HepG2 (cell line): ENCODE results near the gene MAFB. TPM values are rescaled to one million over a fixed set of nuclear protein-coding genes. Genes with fewer than 3 reads are reported as not detected.

Experiments used
- ELF4 ChIP-seq: sonication (generic); formaldehyde crosslinking; IDR thresholded peaks from 2 replicates; pipeline ENCODE4 v1.5.0; 2020; ENCODE audit warnings: missing genetic modification reagents, mild to moderate bottlenecking, moderate library complexity, borderline replicate concordance
- GFI1 ChIP-seq: sonication (generic); formaldehyde crosslinking; IDR thresholded peaks from 2 replicates; pipeline ENCODE4 v1.5.0; 2020; ENCODE audit warnings: missing genetic modification reagents, mild to moderate bottlenecking, borderline replicate concordance
- HNF4G ChIP-seq, 2 experiments: sonication (generic) in 1 of 2; formaldehyde crosslinking in 1 of 2; IDR thresholded peaks; 2 replicates each; pipeline versions ENCODE4 v1.4.0 to v1.6.1; 2011 to 2020; ENCODE audit warnings: borderline replicate concordance in 2 of 2, low read depth in 2 of 2, mild to moderate bottlenecking in 2 of 2, low read length in 1 of 2, missing genetic modification reagents in 1 of 2, moderate library complexity in 1 of 2
- IKZF4 ChIP-seq: sonication (generic); formaldehyde crosslinking; IDR thresholded peaks from 2 replicates; pipeline ENCODE4 v1.5.1; 2020; ENCODE audit warnings: borderline replicate concordance, mild to moderate bottlenecking, low read depth, missing genetic modification reagents; ENCODE audit errors: not compliant biosample characterization
- KIAA2018 ChIP-seq: sonication (generic); formaldehyde crosslinking; IDR thresholded peaks from 2 replicates; pipeline ENCODE4 v1.5.0; 2020; ENCODE audit warnings: mild to moderate bottlenecking, missing genetic modification reagents, borderline replicate concordance
- NFKBIZ ChIP-seq: IDR thresholded peaks from 2 replicates; pipeline ENCODE4 v1.6.1; 2018; ENCODE audit warnings: missing genetic modification reagents, missing compliant biosample characterization
- SAP130 ChIP-seq: IDR thresholded peaks from 2 replicates; pipeline ENCODE4 v1.6.1; 2016; ENCODE audit warnings: low read depth
- SOX5 ChIP-seq: IDR thresholded peaks from 2 replicates; pipeline ENCODE4 v1.6.1; 2016; ENCODE audit warnings: borderline replicate concordance
- YEATS2 ChIP-seq: sonication (generic); formaldehyde crosslinking; IDR thresholded peaks from 2 replicates; pipeline ENCODE4 v1.4.0; 2020; ENCODE audit warnings: missing genetic modification reagents, borderline replicate concordance
- ZC3H4 ChIP-seq: sonication (generic); formaldehyde crosslinking; IDR thresholded peaks from 2 replicates; pipeline ENCODE4 v1.4.0; 2020; ENCODE audit warnings: missing genetic modification reagents, borderline replicate concordance
- ZNF296 ChIP-seq: sonication (generic); formaldehyde crosslinking; conservative IDR thresholded peaks from 2 replicates; pipeline ENCODE4 v1.5.0; 2020; ENCODE audit warnings: mild to moderate bottlenecking, missing genetic modification reagents
- ZNF543 ChIP-seq: sonication (generic); formaldehyde crosslinking; IDR thresholded peaks from 2 replicates; pipeline ENCODE4 v1.4.0; 2020; ENCODE audit warnings: mild to moderate bottlenecking, missing genetic modification reagents
- ZNF562 ChIP-seq: sonication (generic); formaldehyde crosslinking; IDR thresholded peaks from 2 replicates; pipeline ENCODE4 v1.8.0; 2022; ENCODE audit warnings: missing genetic modification reagents, borderline replicate concordance
- ZNF572 ChIP-seq: sonication (generic); formaldehyde crosslinking; IDR thresholded peaks from 2 replicates; pipeline ENCODE4 v1.5.1; 2020; ENCODE audit warnings: mild to moderate bottlenecking, missing genetic modification reagents
- ZNF652 ChIP-seq: IDR thresholded peaks from 2 replicates; pipeline ENCODE4 v1.6.1; 2016; ENCODE audit warnings: low read depth, borderline replicate concordance
- ZNF746 ChIP-seq: sonication (generic); formaldehyde crosslinking; IDR thresholded peaks from 2 replicates; pipeline ENCODE4 v1.8.0; 2022; ENCODE audit warnings: mild to moderate bottlenecking, missing genetic modification reagents
- ZSCAN21 ChIP-seq: sonication (generic); formaldehyde crosslinking; IDR thresholded peaks from 2 replicates; pipeline ENCODE4 v1.8.0; 2022; ENCODE audit warnings: mild to moderate bottlenecking, missing genetic modification reagents, moderate library complexity, borderline replicate concordance
- ZSCAN9 ChIP-seq: IDR thresholded peaks from 2 replicates; pipeline ENCODE4 v1.6.1; 2016; ENCODE audit warnings: borderline replicate concordance
- polyA plus RNA-seq, 8 experiments: library from polyadenylated mRNA; depleted of rRNA in 3 of 8; stranded (reverse) in 7 of 8; unstranded in 1 of 8; fragments of >200 nt; fragmentation: Illumina TruSeq in 4 of 8; extraction: Trizol in 4 of 8; gene quantifications; 2 replicates each; pipeline versions ENCODE4 v1.2.1 to v1.2.3, GENCODE V29; 2011 to 2016; ENCODE audit warnings: low read depth in 4 of 8, missing spikeins in 1 of 8, mixed read lengths in 1 of 8; ENCODE audit not compliant: insufficient read depth in 1 of 8
- total RNA-seq, 5 experiments: library from RNA; depleted of rRNA; stranded (reverse); fragments of >200 nt; fragmentation: Illumina TruSeq; extraction: Trizol; gene quantifications; 2 replicates each; pipeline ENCODE4 v1.2.3, GENCODE V29; 2016; ENCODE audit warnings: low read depth in 1 of 5
- TF ChIP-seq, protein P1 (sequence below): sonication (generic); formaldehyde crosslinking; IDR thresholded peaks from 2 replicates; pipeline ENCODE4 v1.5.0; 2020; ENCODE audit warnings: mild to moderate bottlenecking, missing genetic modification reagents, borderline replicate concordance

Gene MAFB
- total and polyA plus RNA-seq, 2 of the 13 experiments (the other 11 are each of a cell fraction or from before 2014, with no cell fraction given), result 0.08 to 0.11 TPM

DNA sequence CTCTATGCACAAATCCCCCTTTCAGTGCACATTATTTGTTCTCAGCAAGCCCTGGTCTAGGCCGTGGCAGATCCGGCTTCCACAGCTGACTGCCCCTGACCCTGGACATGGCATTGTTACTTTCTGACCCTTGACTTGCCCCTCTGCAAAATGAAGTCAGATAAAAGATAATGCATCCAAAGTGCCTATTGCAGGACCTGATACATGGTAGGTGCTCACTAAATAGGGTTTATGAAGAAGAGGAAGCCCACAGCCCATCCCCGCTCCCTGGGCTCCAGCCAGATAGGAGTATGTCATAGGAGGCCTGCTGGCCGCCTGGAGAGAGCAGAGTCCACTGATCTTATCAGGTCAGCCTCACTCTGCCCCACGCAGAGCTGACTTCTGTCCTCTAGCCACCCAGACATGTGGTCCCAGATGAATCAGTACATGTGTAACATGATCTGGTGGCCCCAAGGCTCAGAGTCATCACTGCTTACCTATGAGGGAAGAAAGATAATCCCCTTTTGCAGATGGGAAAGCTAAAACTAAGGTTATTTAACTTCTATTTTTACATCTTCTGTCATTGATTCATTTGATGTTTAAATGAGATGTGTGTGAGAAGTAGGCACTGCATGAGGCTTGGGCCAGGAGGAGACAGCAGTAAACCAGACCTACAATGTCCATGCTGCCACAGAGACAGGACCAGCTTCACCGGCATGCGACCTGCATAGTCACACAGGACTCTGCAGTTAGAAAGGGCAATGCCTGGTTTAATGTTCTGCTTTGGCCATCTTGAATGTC is 20.4 kb downstream of the MAFB start (continued):
- TF ChIP-seq KIAA2018 (CRISPR knock-in tag) (no peak; the same call in 1 of the 2 replicates), ZNF572 (CRISPR knock-in tag) (no peak), ZSCAN21 (peak; percentile 67; the same call in 1 of the 2 replicates), ZNF296 (CRISPR knock-in tag) (peak; percentile 63; the same call in 1 of the 2 replicates), NFKBIZ (CRISPR knock-in tag) (no peak), ZNF652 (CRISPR knock-in tag) (no peak; the same call in 1 of the 2 replicates), IKZF4 (CRISPR knock-in tag) (no peak), ZNF543 (CRISPR knock-in tag) (no peak), HNF4G (IDR thresholded peaks at IDR 0.05; ENCODE audit: borderline replicate concordance, low read depth, low read length) (peak; percentile 84), HNF4G (CRISPR knock-in tag; IDR thresholded peaks at IDR 0.05; ENCODE audit: borderline replicate concordance, low read depth) (peak; percentile 92; the same call in 1 of the 2 replicates), YEATS2 (CRISPR knock-in tag) (no peak), SOX5 (CRISPR knock-in tag) (peak; percentile 85), ELF4 (CRISPR knock-in tag) (no peak), ZNF562 (CRISPR knock-in tag) (no peak), ZNF746 (CRISPR knock-in tag) (no peak), GFI1 (CRISPR knock-in tag) (peak; percentile 77; the same call in 1 of the 2 replicates), ZSCAN9 (peak; percentile 71; the same call in 1 of the 2 replicates), ZC3H4 (CRISPR knock-in tag) (no peak), SAP130 (CRISPR knock-in tag) (peak; percentile 86)
- TF ChIP-seq, protein P1, sequence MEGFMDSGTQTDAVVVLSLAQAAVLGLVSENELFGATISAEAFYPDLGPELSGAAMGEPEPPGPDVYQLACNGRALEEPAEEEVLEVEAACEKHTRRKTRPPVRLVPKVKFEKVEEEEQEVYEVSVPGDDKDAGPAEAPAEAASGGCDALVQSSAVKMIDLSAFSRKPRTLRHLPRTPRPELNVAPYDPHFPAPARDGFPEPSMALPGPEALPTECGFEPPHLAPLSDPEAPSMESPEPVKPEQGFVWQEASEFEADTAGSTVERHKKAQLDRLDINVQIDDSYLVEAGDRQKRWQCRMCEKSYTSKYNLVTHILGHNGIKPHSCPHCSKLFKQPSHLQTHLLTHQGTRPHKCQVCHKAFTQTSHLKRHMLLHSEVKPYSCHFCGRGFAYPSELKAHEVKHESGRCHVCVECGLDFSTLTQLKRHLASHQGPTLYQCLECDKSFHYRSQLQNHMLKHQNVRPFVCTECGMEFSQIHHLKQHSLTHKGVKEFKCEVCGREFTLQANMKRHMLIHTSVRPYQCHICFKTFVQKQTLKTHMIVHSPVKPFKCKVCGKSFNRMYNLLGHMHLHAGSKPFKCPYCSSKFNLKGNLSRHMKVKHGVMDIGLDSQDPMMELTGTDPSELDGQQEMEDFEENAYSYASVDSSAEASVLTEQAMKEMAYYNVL (CRISPR knock-in tag), result peak; percentile 84
